Panc1 (cell line): Measurements from ENCODE around the gene TMEM138. TPM values are rescaled to one million over a fixed set of nuclear protein-coding genes. Genes with fewer than 3 reads are reported as not detected.

ENCODE experiments used
- ATAC-seq: fragments of 200-7000 bp; cut with Tn5 transposase; 2 replicates; pipeline ENCODE4 v1.9.1; 2020; ENCODE audit warnings: mild to moderate bottlenecking, moderate library complexity
- BruUV-seq: library from RNA; stranded (reverse); fragments of 400-500 nt; replicated peaks from 2 replicates; lab custom pipeline; 2021; lab: Mats Ljungman, UMichigan
- CTCF ChIA-PET: fragments of 300-600 bp; sonication (Branson Sonifier 250); formaldehyde crosslinking; loops from one replicate; lab custom pipeline; 2022; ENCODE audit warnings: antibody characterized with exemption; lab: Charles Lee
- POLR2A ChIA-PET: fragments of 300-600 bp; sonication (Branson Sonifier 250); formaldehyde crosslinking; loops from one replicate; lab custom pipeline; 2022; ENCODE audit warnings: antibody characterized with exemption; lab: Charles Lee
- DNase-seq: peaks from one replicate; pipeline ENCODE4 v3.0.0-alpha.2; 2010; ENCODE audit warnings: low read depth, low spot score
- H3K27ac ChIP-seq: 2 replicates; pipeline ENCODE4 v1.5.1; 2011; ENCODE audit warnings: mild to moderate bottlenecking, low read length, inconsistent platforms
- H3K27me3 ChIP-seq: fragments of 200-500 bp; sonication (Bioruptor generic); 2 replicates; pipeline ENCODE4 v1.6.0; 2014; ENCODE audit warnings: low read length, inconsistent platforms; ENCODE audit not compliant: control insufficient read depth, insufficient read depth
- H3K36me3 ChIP-seq: fragments of 200-500 bp; sonication (Bioruptor generic); 2 replicates; pipeline ENCODE4 v1.5.1; 2014; ENCODE audit warnings: inconsistent platforms, mild to moderate bottlenecking, low read length, moderate library complexity; ENCODE audit not compliant: control insufficient read depth, insufficient read depth
- H3K4me1 ChIP-seq: 2 replicates; pipeline ENCODE4 v1.5.1; 2011; ENCODE audit warnings: inconsistent platforms, mild to moderate bottlenecking, low read length, moderate library complexity; ENCODE audit not compliant: control insufficient read depth, insufficient read depth
- H3K4me3 ChIP-seq, 2 experiments: 2 replicates each; pipeline ENCODE4 v1.5.1; 2011 to 2012; ENCODE audit warnings: low read depth in 2 of 2, low read length in 2 of 2, mild to moderate bottlenecking in 2 of 2, inconsistent platforms in 1 of 2, moderate library complexity in 1 of 2
- H3K9me3 ChIP-seq: fragments of 200-500 bp; sonication (Bioruptor generic); 2 replicates; pipeline ENCODE4 v1.5.1; 2014; ENCODE audit warnings: low read depth, mild to moderate bottlenecking, inconsistent platforms, low read length, moderate library complexity; ENCODE audit not compliant: control insufficient read depth, insufficient read depth
- POLR2AphosphoS5 ChIP-seq: IDR thresholded peaks from 2 replicates; pipeline ENCODE4 v1.6.1; 2012; ENCODE audit warnings: mild to moderate bottlenecking, low read depth, low read length, moderate library complexity
- SIN3A ChIP-seq: IDR thresholded peaks from 2 replicates; pipeline ENCODE4 v1.6.1; 2012; ENCODE audit warnings: low read depth, mild to moderate bottlenecking, low read length, moderate library complexity, borderline replicate concordance; ENCODE audit not compliant: insufficient read depth
- TCF7L2 ChIP-seq: IDR thresholded peaks from 2 replicates; pipeline ENCODE4 v1.6.1; 2011; ENCODE audit warnings: mild to moderate bottlenecking, low read depth, low read length, inconsistent platforms
- in situ Hi-C: cut with HindIII; loops from 2 replicates; pipeline ENCODE4 v1.10.0; 2016; ENCODE audit warnings: low sequenced_read_pairs, low pct_unique_long_range_greater_than_20kb
- intact Hi-C: fragments of 100-400 bp; cut with micrococcal nuclease; formaldehyde crosslinking; loops from one replicate; pipeline ENCODE4 v1.10.0; 2022; ENCODE audit not compliant: unreplicated experiment
- total RNA-seq: library from RNA; stranded (reverse); gene quantifications from one replicate; pipeline ENCODE4 v1.2.1, GENCODE V29; 2021; ENCODE audit not compliant: unreplicated experiment
- TF ChIP-seq, protein P1 (sequence below), 2 experiments: IDR thresholded peaks; 2 replicates each; pipeline ENCODE4 v1.6.1; 2011 to 2012; ENCODE audit warnings: low read depth in 2 of 2, control low read depth in 1 of 2, low read length in 1 of 2, mild to moderate bottlenecking in 1 of 2, moderate library complexity in 1 of 2; ENCODE audit not compliant: insufficient read depth in 1 of 2
- TF ChIP-seq, protein P2 (sequence below): fragments of 450-650 bp; IDR thresholded peaks from 2 replicates; pipeline ENCODE4 v1.5.1; 2017; ENCODE audit warnings: mild to moderate bottlenecking

The TMEM138 gene
- total RNA-seq, 1 experiment from 2014 or later, result 86.6 TPM

GRCh38 chr11:61342207-61342803 lies 19.9 kb upstream of the TMEM138 start:
- TF ChIP-seq, protein P1, sequence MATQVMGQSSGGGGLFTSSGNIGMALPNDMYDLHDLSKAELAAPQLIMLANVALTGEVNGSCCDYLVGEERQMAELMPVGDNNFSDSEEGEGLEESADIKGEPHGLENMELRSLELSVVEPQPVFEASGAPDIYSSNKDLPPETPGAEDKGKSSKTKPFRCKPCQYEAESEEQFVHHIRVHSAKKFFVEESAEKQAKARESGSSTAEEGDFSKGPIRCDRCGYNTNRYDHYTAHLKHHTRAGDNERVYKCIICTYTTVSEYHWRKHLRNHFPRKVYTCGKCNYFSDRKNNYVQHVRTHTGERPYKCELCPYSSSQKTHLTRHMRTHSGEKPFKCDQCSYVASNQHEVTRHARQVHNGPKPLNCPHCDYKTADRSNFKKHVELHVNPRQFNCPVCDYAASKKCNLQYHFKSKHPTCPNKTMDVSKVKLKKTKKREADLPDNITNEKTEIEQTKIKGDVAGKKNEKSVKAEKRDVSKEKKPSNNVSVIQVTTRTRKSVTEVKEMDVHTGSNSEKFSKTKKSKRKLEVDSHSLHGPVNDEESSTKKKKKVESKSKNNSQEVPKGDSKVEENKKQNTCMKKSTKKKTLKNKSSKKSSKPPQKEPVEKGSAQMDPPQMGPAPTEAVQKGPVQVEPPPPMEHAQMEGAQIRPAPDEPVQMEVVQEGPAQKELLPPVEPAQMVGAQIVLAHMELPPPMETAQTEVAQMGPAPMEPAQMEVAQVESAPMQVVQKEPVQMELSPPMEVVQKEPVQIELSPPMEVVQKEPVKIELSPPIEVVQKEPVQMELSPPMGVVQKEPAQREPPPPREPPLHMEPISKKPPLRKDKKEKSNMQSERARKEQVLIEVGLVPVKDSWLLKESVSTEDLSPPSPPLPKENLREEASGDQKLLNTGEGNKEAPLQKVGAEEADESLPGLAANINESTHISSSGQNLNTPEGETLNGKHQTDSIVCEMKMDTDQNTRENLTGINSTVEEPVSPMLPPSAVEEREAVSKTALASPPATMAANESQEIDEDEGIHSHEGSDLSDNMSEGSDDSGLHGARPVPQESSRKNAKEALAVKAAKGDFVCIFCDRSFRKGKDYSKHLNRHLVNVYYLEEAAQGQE (IDR thresholded peaks at IDR 0.05; ENCODE audit: insufficient read depth in 1 of 2, low read depth in 2 of 2, low read length in 1 of 2), result no peak
- TF ChIP-seq TCF7L2 (no peak), POLR2AphosphoS5 (no peak), SIN3A (no peak)
- TF ChIP-seq, protein P2, sequence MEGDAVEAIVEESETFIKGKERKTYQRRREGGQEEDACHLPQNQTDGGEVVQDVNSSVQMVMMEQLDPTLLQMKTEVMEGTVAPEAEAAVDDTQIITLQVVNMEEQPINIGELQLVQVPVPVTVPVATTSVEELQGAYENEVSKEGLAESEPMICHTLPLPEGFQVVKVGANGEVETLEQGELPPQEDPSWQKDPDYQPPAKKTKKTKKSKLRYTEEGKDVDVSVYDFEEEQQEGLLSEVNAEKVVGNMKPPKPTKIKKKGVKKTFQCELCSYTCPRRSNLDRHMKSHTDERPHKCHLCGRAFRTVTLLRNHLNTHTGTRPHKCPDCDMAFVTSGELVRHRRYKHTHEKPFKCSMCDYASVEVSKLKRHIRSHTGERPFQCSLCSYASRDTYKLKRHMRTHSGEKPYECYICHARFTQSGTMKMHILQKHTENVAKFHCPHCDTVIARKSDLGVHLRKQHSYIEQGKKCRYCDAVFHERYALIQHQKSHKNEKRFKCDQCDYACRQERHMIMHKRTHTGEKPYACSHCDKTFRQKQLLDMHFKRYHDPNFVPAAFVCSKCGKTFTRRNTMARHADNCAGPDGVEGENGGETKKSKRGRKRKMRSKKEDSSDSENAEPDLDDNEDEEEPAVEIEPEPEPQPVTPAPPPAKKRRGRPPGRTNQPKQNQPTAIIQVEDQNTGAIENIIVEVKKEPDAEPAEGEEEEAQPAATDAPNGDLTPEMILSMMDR, result no peak
- Histone ChIP-seq H3K9me3 (no peaks in the 10 kb centered on the region), H3K27me3 (no peaks in the 10 kb centered on the region), H3K4me1 (no peaks in the 10 kb centered on the region; the same call in 1 of the 2 replicates), H3K4me3 (no peak overlapping the region), H3K36me3 (no peaks in the 10 kb centered on the region), H3K27ac (no peak overlapping the region)
- DNase-seq (no peak), ATAC-seq (no peak)
- BruUV-seq, result no TSS peak
- in situ Hi-C loops (no loop called here), intact Hi-C loops (no loop called here)
- CTCF ChIA-PET, result no interaction called here
- POLR2A ChIA-PET, result no interaction called here

- in situ Hi-C loops (no loop called here), intact Hi-C loops (no loop called here)
- Histone ChIP-seq H3K36me3 (no peaks in the 10 kb centered on the region), H3K4me1 (no peaks in the 10 kb centered on the region; the same call in 1 of the 2 replicates), H3K4me3 (no peak overlapping the region), H3K27me3 (no peaks in the 10 kb centered on the region), H3K9me3 (no peaks in the 10 kb centered on the region), H3K27ac (no peak overlapping the region)
- CTCF ChIA-PET, result no interaction called here
- ATAC-seq (no peak), DNase-seq (no peak)
- POLR2A ChIA-PET, result no interaction called here
- TF ChIP-seq, protein P2, result no peak
- TF ChIP-seq SIN3A, result no peak
- no peak for TF ChIP-seq TCF7L2
- no peak for TF ChIP-seq POLR2AphosphoS5
- TF ChIP-seq, protein P1 (IDR thresholded peaks at IDR 0.05; ENCODE audit: insufficient read depth in 1 of 2, low read depth in 2 of 2, low read length in 1 of 2), result no peak
- BruUV-seq, result no TSS peak
Measured at GRCh38 chr11:61343792-61344745, 18.1 kb upstream of the TMEM138 start.
